ENCODE data around the gene BNIP5. TPM values are rescaled to one million over a fixed set of nuclear protein-coding genes. Genes with fewer than 3 reads are reported as not detected.

BNIP5 gene
- total RNA-seq, 3 donors from 2014 or later = under 0.01 TPM; not detected in 2

GRCh38 chr6:36376183-36376582 is 39.5 kb upstream of the BNIP5 start:
- DNase-seq (ENCODE audit: low spot score in 2 of 2) = no peak
- Histone ChIP-seq H3K4me3 (no peak overlapping the region), H3K27me3 (no peaks in the 10 kb centered on the region), H3K36me3 (no peaks in the 10 kb centered on the region), H3K27ac (no peak overlapping the region), H3K9me3 (no peaks in the 10 kb centered on the region), H3K4me1 (no peaks in the 10 kb centered on the region)
- intact Hi-C loops (cut with DNase I; ENCODE audit: low total_unique reads) = no loop called here
- TF ChIP-seq POLR2AphosphoS5 (IDR thresholded peaks at IDR 0.05) = no peak
- TF ChIP-seq POLR2A (IDR thresholded peaks at IDR 0.05) = no peak
- TF ChIP-seq CTCF (IDR thresholded peaks at IDR 0.05) = no peak

- Histone ChIP-seq H3K36me3 (no peaks in the 10 kb centered on the region), H3K4me3 (no peak overlapping the region), H3K9me3 (no peaks in the 10 kb centered on the region), H3K27ac (peak overlapping the region in 1 of 2 donors; percentile 43), H3K4me1 (no peaks in the 10 kb centered on the region), H3K27me3 (no peaks in the 10 kb centered on the region)
- intact Hi-C loops (cut with DNase I; ENCODE audit: low total_unique reads) = no loop called here
- no peak for TF ChIP-seq CTCF (IDR thresholded peaks at IDR 0.05)
- TF ChIP-seq POLR2AphosphoS5 (IDR thresholded peaks at IDR 0.05) = no peak
- TF ChIP-seq POLR2A (IDR thresholded peaks at IDR 0.05) = no peak
- DNase-seq (ENCODE audit: low spot score in 2 of 2) = no peak
Measured at GRCh38 chr6:36375644-36376155, 39.0 kb upstream of the BNIP5 start.

GRCh38 chr6:36374972-36375371 is 38.3 kb upstream of the BNIP5 start:
- intact Hi-C loops (cut with DNase I; ENCODE audit: low total_unique reads) = no loop called here
- Histone ChIP-seq H3K27me3 (no peaks in the 10 kb centered on the region), H3K36me3 (no peaks in the 10 kb centered on the region), H3K4me3 (no peak overlapping the region), H3K4me1 (no peaks in the 10 kb centered on the region), H3K27ac (peak overlapping the region in 1 of 2 donors; percentile 43), H3K9me3 (no peaks in the 10 kb centered on the region)
- DNase-seq (ENCODE audit: low spot score in 2 of 2) = no peak
- TF ChIP-seq POLR2AphosphoS5 (IDR thresholded peaks at IDR 0.05) = no peak
- no peak for TF ChIP-seq POLR2A (IDR thresholded peaks at IDR 0.05)
- no peak for TF ChIP-seq CTCF (IDR thresholded peaks at IDR 0.05)

GRCh38 chr6:36374194-36374593 is 37.5 kb upstream of the BNIP5 start:
- H3K4me1 ChIP-seq = no peaks in the 10 kb centered on the region
- intact Hi-C loops (cut with DNase I; ENCODE audit: low total_unique reads) = no loop called here
- H3K4me3 ChIP-seq = no peak overlapping the region
- H3K36me3 ChIP-seq = no peaks in the 10 kb centered on the region
- no peak overlapping the region for H3K27ac ChIP-seq
- H3K27me3 ChIP-seq = no peaks in the 10 kb centered on the region
- no peaks in the 10 kb centered on the region for H3K9me3 ChIP-seq
- DNase-seq (ENCODE audit: low spot score in 2 of 2) = no peak
- TF ChIP-seq POLR2AphosphoS5 (IDR thresholded peaks at IDR 0.05) (no peak), CTCF (IDR thresholded peaks at IDR 0.05) (no peak), POLR2A (IDR thresholded peaks at IDR 0.05) (no peak)

GRCh38 chr6:36373368-36374019 is 36.8 kb upstream of the BNIP5 start:
- Histone ChIP-seq H3K27ac (no peak overlapping the region), H3K36me3 (no peaks in the 10 kb centered on the region), H3K27me3 (no peaks in the 10 kb centered on the region), H3K9me3 (no peaks in the 10 kb centered on the region), H3K4me3 (no peak overlapping the region), H3K4me1 (no peaks in the 10 kb centered on the region)
- intact Hi-C loops (cut with DNase I; ENCODE audit: low total_unique reads) = no loop called here
- no peak for TF ChIP-seq POLR2AphosphoS5 (IDR thresholded peaks at IDR 0.05)
- no peak for TF ChIP-seq POLR2A (IDR thresholded peaks at IDR 0.05)
- no peak for TF ChIP-seq CTCF (IDR thresholded peaks at IDR 0.05)
- DNase-seq (ENCODE audit: low spot score in 2 of 2) = peak in 1 of 2 donors; percentile 31
